Measurements from ENCODE around the gene RTEL1.
A peak's percentile ranks its signal among the peaks of the same experiment; 100 is the strongest.

Gene RTEL1

DNA sequence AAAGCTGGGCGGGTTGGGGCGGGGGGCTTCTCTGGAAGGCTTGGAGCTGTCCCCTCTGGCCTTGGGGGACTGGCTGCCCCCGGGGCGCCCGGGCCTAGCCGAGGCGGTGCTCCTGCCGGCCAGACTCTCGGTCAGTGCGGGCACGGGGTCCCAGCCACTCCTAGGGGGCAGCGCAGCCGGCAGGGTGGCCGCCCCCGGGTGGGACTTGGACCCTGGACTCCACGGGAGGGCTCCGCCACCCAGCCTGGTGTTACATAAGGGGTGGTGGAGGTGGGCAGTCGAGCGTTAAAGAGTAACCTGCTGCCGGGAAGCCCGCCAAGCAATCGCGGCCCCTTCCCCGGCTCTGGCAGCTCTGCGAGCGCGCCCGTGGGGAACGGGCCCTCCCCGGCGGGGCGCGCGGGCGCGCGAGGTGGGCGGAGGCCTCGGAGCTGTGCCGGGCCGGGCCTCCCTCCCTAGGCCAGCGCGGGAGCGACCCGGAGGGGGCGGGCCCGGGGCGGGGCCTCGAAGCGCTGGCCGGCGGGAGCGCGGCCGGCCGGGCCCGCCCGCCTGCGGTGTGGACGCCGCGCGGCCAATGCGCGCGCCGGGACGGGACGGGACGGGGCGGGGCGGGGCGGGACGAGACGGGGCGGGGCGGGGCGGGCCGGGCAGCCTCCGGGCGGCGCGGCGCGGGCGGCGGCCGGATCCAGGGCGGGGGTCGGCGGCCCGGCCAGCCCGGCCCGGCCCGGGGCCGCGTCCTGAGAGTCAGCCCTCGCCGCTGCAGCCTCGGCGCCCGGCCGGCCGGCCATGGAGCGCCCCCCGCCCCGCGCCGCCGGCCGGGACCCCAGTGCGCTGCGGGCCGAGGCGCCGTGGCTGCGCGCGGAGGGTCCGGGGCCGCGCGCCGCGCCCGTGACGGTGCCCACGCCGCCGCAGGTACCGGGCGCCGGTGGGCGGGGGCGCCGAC, 81.3 kb downstream of the RTEL1 start, which contains the start of gene SLC2A4RG (continued):
- TF ChIP-seq, protein P1, sequence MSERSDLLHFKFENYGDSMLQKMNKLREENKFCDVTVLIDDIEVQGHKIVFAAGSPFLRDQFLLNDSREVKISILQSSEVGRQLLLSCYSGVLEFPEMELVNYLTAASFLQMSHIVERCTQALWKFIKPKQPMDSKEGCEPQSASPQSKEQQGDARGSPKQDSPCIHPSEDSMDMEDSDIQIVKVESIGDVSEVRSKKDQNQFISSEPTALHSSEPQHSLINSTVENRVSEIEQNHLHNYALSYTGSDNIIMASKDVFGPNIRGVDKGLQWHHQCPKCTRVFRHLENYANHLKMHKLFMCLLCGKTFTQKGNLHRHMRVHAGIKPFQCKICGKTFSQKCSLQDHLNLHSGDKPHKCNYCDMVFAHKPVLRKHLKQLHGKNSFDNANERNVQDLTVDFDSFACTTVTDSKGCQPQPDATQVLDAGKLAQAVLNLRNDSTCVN (tag by site-specific recombination; optimal IDR thresholded peaks at IDR 0.05), result peak; percentile 69
- TF ChIP-seq ZNF175 (tag by site-specific recombination; IDR thresholded peaks at IDR 0.05), result no peak
- no peak for TF ChIP-seq ZSCAN30 (tag by site-specific recombination; IDR thresholded peaks at IDR 0.05)
- TF ChIP-seq MEIS1 (CRISPR knock-in tag; IDR thresholded peaks at IDR 0.05; ENCODE audit: borderline replicate concordance), result no peak
- TF ChIP-seq, protein P2, sequence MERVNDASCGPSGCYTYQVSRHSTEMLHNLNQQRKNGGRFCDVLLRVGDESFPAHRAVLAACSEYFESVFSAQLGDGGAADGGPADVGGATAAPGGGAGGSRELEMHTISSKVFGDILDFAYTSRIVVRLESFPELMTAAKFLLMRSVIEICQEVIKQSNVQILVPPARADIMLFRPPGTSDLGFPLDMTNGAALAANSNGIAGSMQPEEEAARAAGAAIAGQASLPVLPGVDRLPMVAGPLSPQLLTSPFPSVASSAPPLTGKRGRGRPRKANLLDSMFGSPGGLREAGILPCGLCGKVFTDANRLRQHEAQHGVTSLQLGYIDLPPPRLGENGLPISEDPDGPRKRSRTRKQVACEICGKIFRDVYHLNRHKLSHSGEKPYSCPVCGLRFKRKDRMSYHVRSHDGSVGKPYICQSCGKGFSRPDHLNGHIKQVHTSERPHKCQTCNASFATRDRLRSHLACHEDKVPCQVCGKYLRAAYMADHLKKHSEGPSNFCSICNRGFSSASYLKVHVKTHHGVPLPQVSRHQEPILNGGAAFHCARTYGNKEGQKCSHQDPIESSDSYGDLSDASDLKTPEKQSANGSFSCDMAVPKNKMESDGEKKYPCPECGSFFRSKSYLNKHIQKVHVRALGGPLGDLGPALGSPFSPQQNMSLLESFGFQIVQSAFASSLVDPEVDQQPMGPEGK (tag by site-specific recombination; IDR thresholded peaks at IDR 0.05), result 0 out of 2 replicates have a peak, but pooled peaks have one; percentile 49
- no peak for TF ChIP-seq ZNF747 (tag by site-specific recombination; IDR thresholded peaks at IDR 0.05)
- TF ChIP-seq ZIC2 (tag by site-specific recombination; IDR thresholded peaks at IDR 0.05), result peak; percentile 62; the same call in 1 of the 2 replicates
- peak; percentile 46; the same call in 1 of the 2 replicates for TF ChIP-seq KLF10 (tag by site-specific recombination; IDR thresholded peaks at IDR 0.05)
- TF ChIP-seq ZNF324 (tag by site-specific recombination; IDR thresholded peaks at IDR 0.05), result no peak
- TF ChIP-seq ZNF660 (tag by site-specific recombination; IDR thresholded peaks at IDR 0.05), result no peak
- TF ChIP-seq ZBTB48 (tag by site-specific recombination; IDR thresholded peaks at IDR 0.05), result no peak
- no peak for TF ChIP-seq ZNF513 (tag by site-specific recombination; IDR thresholded peaks at IDR 0.05)
- no peak for TF ChIP-seq GFI1B (tag by site-specific recombination; IDR thresholded peaks at IDR 0.05)
- peak; percentile 68; the same call in 1 of the 2 replicates for TF ChIP-seq KLF8 (tag by site-specific recombination; IDR thresholded peaks at IDR 0.05)
- TF ChIP-seq, protein P3, sequence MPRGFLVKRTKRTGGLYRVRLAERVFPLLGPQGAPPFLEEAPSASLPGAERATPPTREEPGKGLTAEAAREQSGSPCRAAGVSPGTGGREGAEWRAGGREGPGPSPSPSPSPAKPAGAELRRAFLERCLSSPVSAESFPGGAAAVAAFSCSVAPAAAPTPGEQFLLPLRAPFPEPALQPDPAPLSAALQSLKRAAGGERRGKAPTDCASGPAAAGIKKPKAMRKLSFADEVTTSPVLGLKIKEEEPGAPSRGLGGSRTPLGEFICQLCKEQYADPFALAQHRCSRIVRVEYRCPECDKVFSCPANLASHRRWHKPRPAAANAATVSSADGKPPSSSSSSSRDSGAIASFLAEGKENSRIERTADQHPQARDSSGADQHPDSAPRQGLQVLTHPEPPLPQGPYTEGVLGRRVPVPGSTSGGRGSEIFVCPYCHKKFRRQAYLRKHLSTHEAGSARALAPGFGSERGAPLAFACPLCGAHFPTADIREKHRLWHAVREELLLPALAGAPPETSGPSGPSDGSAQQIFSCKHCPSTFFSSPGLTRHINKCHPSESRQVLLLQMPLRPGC (tag by site-specific recombination; IDR thresholded peaks at IDR 0.05), result no peak
- no peak for TF ChIP-seq ZNF16 (tag by site-specific recombination; IDR thresholded peaks at IDR 0.05; ENCODE audit: low read depth)
- no peak for TF ChIP-seq ZNF184 (tag by site-specific recombination; IDR thresholded peaks at IDR 0.05)
- TF ChIP-seq, protein P4, sequence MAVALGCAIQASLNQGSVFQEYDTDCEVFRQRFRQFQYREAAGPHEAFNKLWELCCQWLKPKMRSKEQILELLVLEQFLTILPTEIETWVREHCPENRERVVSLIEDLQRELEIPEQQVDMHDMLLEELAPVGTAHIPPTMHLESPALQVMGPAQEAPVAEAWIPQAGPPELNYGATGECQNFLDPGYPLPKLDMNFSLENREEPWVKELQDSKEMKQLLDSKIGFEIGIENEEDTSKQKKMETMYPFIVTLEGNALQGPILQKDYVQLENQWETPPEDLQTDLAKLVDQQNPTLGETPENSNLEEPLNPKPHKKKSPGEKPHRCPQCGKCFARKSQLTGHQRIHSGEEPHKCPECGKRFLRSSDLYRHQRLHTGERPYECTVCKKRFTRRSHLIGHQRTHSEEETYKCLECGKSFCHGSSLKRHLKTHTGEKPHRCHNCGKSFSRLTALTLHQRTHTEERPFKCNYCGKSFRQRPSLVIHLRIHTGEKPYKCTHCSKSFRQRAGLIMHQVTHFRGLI (tag by site-specific recombination; IDR thresholded peaks at IDR 0.05), result no peak
- TF ChIP-seq ZNF433 (tag by site-specific recombination; IDR thresholded peaks at IDR 0.05; ENCODE audit: low read depth), result no peak
- TF ChIP-seq, protein P5, sequence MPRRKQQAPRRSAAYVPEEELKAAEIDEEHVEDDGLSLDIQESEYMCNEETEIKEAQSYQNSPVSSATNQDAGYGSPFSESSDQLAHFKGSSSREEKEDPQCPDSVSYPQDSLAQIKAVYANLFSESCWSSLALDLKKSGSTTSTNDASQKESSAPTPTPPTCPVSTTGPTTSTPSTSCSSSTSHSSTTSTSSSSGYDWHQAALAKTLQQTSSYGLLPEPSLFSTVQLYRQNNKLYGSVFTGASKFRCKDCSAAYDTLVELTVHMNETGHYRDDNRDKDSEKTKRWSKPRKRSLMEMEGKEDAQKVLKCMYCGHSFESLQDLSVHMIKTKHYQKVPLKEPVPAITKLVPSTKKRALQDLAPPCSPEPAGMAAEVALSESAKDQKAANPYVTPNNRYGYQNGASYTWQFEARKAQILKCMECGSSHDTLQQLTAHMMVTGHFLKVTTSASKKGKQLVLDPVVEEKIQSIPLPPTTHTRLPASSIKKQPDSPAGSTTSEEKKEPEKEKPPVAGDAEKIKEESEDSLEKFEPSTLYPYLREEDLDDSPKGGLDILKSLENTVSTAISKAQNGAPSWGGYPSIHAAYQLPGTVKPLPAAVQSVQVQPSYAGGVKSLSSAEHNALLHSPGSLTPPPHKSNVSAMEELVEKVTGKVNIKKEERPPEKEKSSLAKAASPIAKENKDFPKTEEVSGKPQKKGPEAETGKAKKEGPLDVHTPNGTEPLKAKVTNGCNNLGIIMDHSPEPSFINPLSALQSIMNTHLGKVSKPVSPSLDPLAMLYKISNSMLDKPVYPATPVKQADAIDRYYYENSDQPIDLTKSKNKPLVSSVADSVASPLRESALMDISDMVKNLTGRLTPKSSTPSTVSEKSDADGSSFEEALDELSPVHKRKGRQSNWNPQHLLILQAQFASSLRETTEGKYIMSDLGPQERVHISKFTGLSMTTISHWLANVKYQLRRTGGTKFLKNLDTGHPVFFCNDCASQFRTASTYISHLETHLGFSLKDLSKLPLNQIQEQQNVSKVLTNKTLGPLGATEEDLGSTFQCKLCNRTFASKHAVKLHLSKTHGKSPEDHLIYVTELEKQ (tag by site-specific recombination; IDR thresholded peaks at IDR 0.05; ENCODE audit: borderline replicate concordance), result no peak
- peak; percentile 80 for TF ChIP-seq GLIS1 (tag by site-specific recombination; IDR thresholded peaks at IDR 0.05)
- TF ChIP-seq, protein P6, sequence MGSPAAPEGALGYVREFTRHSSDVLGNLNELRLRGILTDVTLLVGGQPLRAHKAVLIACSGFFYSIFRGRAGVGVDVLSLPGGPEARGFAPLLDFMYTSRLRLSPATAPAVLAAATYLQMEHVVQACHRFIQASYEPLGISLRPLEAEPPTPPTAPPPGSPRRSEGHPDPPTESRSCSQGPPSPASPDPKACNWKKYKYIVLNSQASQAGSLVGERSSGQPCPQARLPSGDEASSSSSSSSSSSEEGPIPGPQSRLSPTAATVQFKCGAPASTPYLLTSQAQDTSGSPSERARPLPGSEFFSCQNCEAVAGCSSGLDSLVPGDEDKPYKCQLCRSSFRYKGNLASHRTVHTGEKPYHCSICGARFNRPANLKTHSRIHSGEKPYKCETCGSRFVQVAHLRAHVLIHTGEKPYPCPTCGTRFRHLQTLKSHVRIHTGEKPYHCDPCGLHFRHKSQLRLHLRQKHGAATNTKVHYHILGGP (tag by site-specific recombination; IDR thresholded peaks at IDR 0.05), result no peak
- no peak for TF ChIP-seq YY1 (tag by site-specific recombination; IDR thresholded peaks at IDR 0.05)
- TF ChIP-seq ZNF585B (tag by site-specific recombination; IDR thresholded peaks at IDR 0.05), result no peak
- TF ChIP-seq ZNF785 (tag by site-specific recombination; IDR thresholded peaks at IDR 0.05), result no peak
- no peak for TF ChIP-seq ZNF302 (tag by site-specific recombination; IDR thresholded peaks at IDR 0.05; ENCODE audit: low read depth)

All from HEK293 (cell line).